Right atrium auricular region (tissue), 2 donors: ENCODE data around the gene EIF4E3. TPM values are rescaled to one million over a fixed set of nuclear protein-coding genes. Genes with fewer than 3 reads are reported as not detected.

Experiments
- DNase-seq: peaks from one replicate; pipeline ENCODE4 v3.0.0-alpha.2; 2019; ENCODE audit warnings: low spot score
- H3K27ac ChIP-seq, 2 donors: fragments of 200-600 bp; sonication (generic); 1 replicate in 1 of 2; 2 replicates in 1 of 2; pipeline ENCODE4 v1.5.1; 2016 to 2019
- H3K27me3 ChIP-seq, 2 donors: fragments of 200-600 bp; sonication (generic); one replicate each; pipeline versions ENCODE4 v1.5.1 to v1.6.0; 2017 to 2019
- H3K36me3 ChIP-seq: fragments of 200-600 bp; sonication (generic); one replicate; pipeline ENCODE4 v1.5.1; 2016
- H3K4me1 ChIP-seq, 2 donors: fragments of 200-600 bp; sonication (generic); one replicate each; pipeline versions ENCODE4 v1.5.1 to v1.6.0; 2017 to 2019
- H3K4me3 ChIP-seq, 2 donors: fragments of 200-600 bp; sonication (generic); 1 replicate in 1 of 2; 2 replicates in 1 of 2; pipeline ENCODE4 v1.5.1; 2017 to 2019; ENCODE audit warnings: mild to moderate bottlenecking in 1 of 2, moderate library complexity in 1 of 2
- H3K9me3 ChIP-seq, 2 donors: fragments of 200-600 bp; sonication (generic); one replicate each; pipeline ENCODE4 v1.5.1; 2019
- total RNA-seq, 2 donors: library from RNA; depleted of rRNA; stranded (reverse); fragments of >200 nt; gene quantifications; one replicate each; pipeline ENCODE4 v1.1.0, GENCODE V29; 2016
- TF ChIP-seq, protein P1 (sequence below), 2 donors: fragments of 200-600 bp; sonication (generic); IDR thresholded peaks; one replicate each; pipeline ENCODE4 v1.5.1; 2019; ENCODE audit warnings: antibody characterized with exemption in 2 of 2

EIF4E3 gene
- 10 to 100 TPM; 18.2 to 23.3 TPM for total RNA-seq

DNA sequence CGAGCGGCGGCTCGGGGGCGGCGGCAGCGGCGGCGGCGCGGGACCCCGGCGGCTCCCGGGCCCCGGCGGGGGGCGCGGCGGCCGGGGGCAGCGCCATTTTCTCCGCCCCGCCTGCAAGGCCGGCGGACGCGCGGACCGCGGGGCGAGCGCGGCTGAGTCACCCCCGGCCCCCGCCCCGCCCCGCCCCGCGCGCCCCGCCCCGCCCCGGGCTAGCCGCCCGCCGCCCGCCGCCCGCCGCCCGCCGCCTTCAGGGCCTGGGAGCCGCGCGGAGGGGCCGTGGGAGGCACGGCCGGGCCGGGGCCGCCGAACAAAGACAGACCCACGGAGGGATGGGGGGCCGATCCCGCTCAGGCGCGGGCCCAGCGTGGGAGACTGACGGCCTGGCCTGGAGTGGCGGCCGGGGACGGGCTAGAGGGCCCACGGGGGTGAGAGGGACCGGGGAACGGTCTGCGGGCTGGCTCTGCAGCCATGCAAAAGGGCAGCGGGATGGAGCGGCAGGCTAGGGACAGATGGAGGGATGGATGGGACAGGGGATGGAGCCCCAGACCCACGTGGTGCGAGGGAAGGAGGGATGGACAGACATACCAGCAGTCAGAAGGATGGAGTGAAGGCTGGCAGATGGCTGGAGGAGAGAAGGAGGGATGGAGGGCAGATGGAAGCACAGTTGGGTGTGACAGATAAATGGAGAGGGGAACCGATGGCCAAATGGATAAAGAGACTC is at the start of gene EIF4E3:
TSS of gene EIF4E3 (minus strand) at position 132 of the 721 bp plus-strand sequence. CDS start at position 97, 35 bp downstream.
- H3K4me3 ChIP-seq = peak within 1 kb of the TSS; percentile 63 to 81
- peaks cover 0 to 17% of the 10 kb centered on the region in 2 donors for H3K4me1 ChIP-seq
- no peaks in the 10 kb centered on the region for H3K27me3 ChIP-seq
- DNase-seq = no peak
- TF ChIP-seq, protein P1, sequence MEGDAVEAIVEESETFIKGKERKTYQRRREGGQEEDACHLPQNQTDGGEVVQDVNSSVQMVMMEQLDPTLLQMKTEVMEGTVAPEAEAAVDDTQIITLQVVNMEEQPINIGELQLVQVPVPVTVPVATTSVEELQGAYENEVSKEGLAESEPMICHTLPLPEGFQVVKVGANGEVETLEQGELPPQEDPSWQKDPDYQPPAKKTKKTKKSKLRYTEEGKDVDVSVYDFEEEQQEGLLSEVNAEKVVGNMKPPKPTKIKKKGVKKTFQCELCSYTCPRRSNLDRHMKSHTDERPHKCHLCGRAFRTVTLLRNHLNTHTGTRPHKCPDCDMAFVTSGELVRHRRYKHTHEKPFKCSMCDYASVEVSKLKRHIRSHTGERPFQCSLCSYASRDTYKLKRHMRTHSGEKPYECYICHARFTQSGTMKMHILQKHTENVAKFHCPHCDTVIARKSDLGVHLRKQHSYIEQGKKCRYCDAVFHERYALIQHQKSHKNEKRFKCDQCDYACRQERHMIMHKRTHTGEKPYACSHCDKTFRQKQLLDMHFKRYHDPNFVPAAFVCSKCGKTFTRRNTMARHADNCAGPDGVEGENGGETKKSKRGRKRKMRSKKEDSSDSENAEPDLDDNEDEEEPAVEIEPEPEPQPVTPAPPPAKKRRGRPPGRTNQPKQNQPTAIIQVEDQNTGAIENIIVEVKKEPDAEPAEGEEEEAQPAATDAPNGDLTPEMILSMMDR (IDR thresholded peaks at IDR 0.05) = no peak
- no peaks in the 10 kb centered on the region for H3K36me3 ChIP-seq
- no peaks in the 10 kb centered on the region for H3K9me3 ChIP-seq
- peak within 1 kb of the TSS; percentile 75 to 83 for H3K27ac ChIP-seq

DNA sequence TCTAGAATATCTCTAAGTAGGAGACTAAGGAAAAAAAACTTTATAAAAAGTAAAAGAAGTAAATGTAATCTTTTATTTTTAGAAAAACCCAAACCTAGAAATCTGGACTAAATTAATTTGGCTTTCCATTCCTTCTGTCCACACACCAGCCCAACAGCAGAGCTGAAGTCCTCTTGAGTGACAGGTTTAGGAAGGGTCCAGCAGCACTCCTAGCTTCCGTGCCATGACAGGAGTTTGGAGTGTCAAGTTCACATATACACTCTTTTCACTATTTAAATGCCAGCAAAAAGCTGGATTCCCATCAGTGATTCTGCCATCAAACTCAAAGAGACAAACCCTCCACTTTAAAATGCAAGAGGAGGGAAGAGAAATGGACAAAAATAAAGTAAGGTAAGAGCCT is 46.7 kb upstream of the EIF4E3 start:
- Histone ChIP-seq H3K27me3 (no peaks in the 10 kb centered on the region), H3K4me1 (no peaks in the 10 kb centered on the region), H3K36me3 (no peaks in the 10 kb centered on the region), H3K4me3 (no peak overlapping the region), H3K9me3 (no peaks in the 10 kb centered on the region), H3K27ac (no peak overlapping the region)
- DNase-seq = no peak
- TF ChIP-seq, protein P1 (IDR thresholded peaks at IDR 0.05) = no peak

DNA sequence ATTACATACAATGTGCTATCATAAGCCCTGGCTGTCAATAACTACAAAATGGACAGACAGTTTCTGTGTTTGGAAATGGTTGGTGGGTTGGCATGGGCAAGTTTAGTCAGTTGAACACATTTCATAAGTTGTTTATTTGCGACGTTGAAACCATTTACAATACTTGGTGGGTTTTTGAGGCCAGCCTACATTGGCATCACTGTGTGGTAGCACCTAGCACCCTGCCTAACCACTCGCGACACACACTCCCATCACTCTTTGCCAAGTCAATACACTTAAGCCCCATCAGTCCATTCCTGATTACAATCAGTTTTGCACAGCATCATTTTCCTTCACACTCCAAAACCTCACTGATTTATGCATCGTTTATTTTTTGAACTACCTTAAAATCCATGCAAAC is 45.9 kb upstream of the EIF4E3 start:
- Histone ChIP-seq H3K27me3 (no peaks in the 10 kb centered on the region), H3K4me3 (no peak overlapping the region), H3K27ac (no peak overlapping the region), H3K4me1 (no peaks in the 10 kb centered on the region), H3K36me3 (no peaks in the 10 kb centered on the region), H3K9me3 (no peaks in the 10 kb centered on the region)
- no peak for DNase-seq
- TF ChIP-seq, protein P1 (IDR thresholded peaks at IDR 0.05) = no peak

DNA sequence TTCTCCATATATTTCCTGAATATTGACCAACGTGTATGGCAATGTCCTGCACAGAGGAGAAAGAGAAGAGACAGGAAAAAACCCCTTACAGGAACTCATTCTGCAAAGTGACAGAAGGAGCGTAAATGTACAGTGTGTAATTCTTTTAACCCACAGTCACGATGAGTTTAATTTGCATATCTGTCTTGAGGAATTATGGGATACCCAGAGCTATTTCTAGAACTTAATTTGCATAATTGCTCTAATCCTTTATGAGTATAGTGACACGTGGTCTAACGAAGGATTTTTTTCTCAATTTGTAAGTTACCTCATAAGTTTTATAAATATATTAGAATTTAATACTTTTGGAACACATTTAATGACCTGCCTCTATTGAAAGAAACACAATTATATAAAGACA is 38.2 kb upstream of the EIF4E3 start:
- no peaks in the 10 kb centered on the region for H3K9me3 ChIP-seq
- no peak for DNase-seq
- no peak overlapping the region for H3K4me3 ChIP-seq
- H3K4me1 ChIP-seq = no peaks in the 10 kb centered on the region
- no peak overlapping the region for H3K27ac ChIP-seq
- H3K36me3 ChIP-seq = no peaks in the 10 kb centered on the region
- TF ChIP-seq, protein P1 (IDR thresholded peaks at IDR 0.05) = no peak
- no peaks in the 10 kb centered on the region for H3K27me3 ChIP-seq

DNA sequence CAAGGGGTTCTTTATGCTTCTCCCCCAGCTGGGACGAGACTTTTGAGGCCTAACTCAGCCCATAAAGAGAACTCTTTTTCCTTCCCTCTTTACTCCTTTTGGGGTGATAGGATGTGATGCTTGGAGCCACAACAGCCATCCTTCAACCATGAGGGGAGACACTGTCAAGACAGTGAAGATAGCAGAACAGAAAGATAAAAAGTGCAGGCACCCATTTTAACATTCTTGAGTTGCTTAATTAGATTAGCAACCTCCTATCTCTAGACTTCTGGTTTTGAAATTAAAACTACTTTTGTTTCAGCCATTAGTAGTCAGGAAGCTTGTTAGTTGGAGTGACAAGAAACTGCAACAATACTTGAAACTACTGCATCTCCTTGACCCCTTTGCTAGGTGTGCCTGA is 34.9 kb upstream of the EIF4E3 start:
- Histone ChIP-seq H3K27ac (no peak overlapping the region), H3K9me3 (no peaks in the 10 kb centered on the region), H3K4me3 (no peak overlapping the region), H3K36me3 (no peaks in the 10 kb centered on the region), H3K4me1 (no peaks in the 10 kb centered on the region), H3K27me3 (no peaks in the 10 kb centered on the region)
- TF ChIP-seq, protein P1 (IDR thresholded peaks at IDR 0.05) = no peak
- DNase-seq = no peak

DNA sequence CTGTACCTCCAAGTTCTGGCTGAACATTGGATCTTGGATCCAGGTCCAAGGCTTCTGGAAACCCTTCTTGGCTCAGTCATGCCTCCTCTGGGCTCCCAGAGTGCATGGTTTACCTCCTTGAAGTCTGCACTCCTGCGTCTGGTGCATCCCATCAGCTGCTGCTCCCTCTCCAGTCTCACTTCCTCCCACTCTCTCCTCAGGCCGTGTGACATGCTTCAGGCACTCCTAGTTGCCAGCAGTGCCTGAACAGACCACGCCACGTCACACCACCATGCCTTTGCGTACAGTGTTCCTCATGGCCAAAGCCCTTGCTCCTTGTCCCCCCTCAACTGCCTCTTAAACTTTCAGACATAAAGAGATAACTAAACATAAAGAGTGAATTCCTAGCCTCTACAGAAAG is 34.2 kb upstream of the EIF4E3 start:
- H3K27ac ChIP-seq = no peak overlapping the region
- TF ChIP-seq, protein P1 (IDR thresholded peaks at IDR 0.05) = no peak
- H3K27me3 ChIP-seq = no peaks in the 10 kb centered on the region
- no peaks in the 10 kb centered on the region for H3K9me3 ChIP-seq
- no peak for DNase-seq
- H3K4me3 ChIP-seq = no peak overlapping the region
- no peaks in the 10 kb centered on the region for H3K36me3 ChIP-seq
- H3K4me1 ChIP-seq = no peaks in the 10 kb centered on the region
